Activated naive CD4-positive, alpha-beta T cell treated with anti-CD3 and anti-CD28 coated beads for 36 hours (primary cell): ENCODE measurements around the gene NEK10. TPM values are rescaled to one million over a fixed set of nuclear protein-coding genes. Genes with fewer than 3 reads are reported as not detected.

Experiments used
- CTCF ChIA-PET: fragments of 350-600 bp; sonication (Branson Sonifier 250); formaldehyde crosslinking; loops from one replicate; lab custom pipeline; 2021; ENCODE audit warnings: antibody characterized with exemption; lab: Charles Lee
- DNase-seq: peaks from one replicate; pipeline ENCODE4 v3.0.0-alpha.2; 2020
- H3K27ac Mint-ChIP-seq: one replicate; pipeline ENCODE4 v1.8.0; 2021; ENCODE audit warnings: mild to moderate bottlenecking, mixed read lengths
- H3K27me3 Mint-ChIP-seq: one replicate; pipeline ENCODE4 v1.8.0; 2021; ENCODE audit warnings: low read depth, mixed read lengths
- H3K36me3 Mint-ChIP-seq: one replicate; pipeline ENCODE4 v1.8.0; 2021; ENCODE audit warnings: low read depth, mixed read lengths
- H3K4me1 Mint-ChIP-seq: one replicate; pipeline ENCODE4 v1.8.0; 2021; ENCODE audit warnings: low read depth, mixed read lengths
- H3K4me3 Mint-ChIP-seq: one replicate; pipeline ENCODE4 v1.8.0; 2021; ENCODE audit warnings: mild to moderate bottlenecking, moderate library complexity, mixed read lengths
- H3K9me3 Mint-ChIP-seq: one replicate; pipeline ENCODE4 v1.8.0; 2021; ENCODE audit warnings: mixed read lengths
- intact Hi-C: fragments of 100-400 bp; cut with micrococcal nuclease; formaldehyde crosslinking; loops from one replicate; pipeline ENCODE4 v1.15.1; 2023
- total RNA-seq, 2 experiments: library from RNA; stranded (reverse); gene quantifications; one replicate each; pipeline ENCODE4 v1.2.3, GENCODE V29; 2021

The NEK10 gene
- total RNA-seq, 2 experiments from 2014 or later = 0.07 to 0.26 TPM

DNA sequence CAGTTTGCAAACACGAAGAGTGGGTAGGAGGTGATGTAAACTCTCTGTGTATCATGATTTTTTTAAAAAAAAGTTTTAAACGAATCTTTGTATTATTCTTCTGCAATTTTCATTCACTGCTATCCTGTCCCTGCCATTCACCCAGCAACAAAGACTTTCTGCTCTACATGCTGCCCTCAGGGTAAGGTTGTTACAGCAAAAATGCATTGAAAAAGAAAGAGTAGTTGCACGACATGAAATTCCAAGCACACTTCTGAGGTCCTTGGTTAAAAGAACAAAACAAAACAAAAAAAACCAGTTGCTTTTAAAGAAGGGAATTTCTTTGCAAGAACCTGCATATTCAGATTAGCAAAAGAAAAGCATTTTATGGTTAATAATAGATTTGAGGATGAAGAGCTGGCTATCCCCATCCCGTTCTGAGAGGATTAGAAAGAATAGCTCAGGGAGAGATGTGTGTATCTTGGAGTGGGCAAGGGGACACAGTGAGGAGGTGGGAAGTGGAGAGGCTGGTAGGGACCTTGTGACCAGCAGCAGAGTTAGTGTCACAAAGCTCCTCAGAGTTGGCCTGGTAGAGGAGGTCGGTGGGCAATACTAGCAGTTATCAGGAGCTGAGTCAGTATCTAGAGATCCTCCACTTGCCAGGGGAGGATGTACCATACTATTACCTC lies 290.8 kb downstream of the NEK10 start:
- no peak for DNase-seq
- no peaks in the 10 kb centered on the region for H3K4me1 Mint-ChIP-seq
- no peaks in the 10 kb centered on the region for H3K9me3 Mint-ChIP-seq
- H3K27ac Mint-ChIP-seq = no peak overlapping the region
- H3K36me3 Mint-ChIP-seq = no peaks in the 10 kb centered on the region
- peaks cover 5% of the 10 kb centered on the region for H3K27me3 Mint-ChIP-seq
- intact Hi-C loops = no loop called here
- no peak overlapping the region for H3K4me3 Mint-ChIP-seq
- CTCF ChIA-PET = no interaction called here

DNA sequence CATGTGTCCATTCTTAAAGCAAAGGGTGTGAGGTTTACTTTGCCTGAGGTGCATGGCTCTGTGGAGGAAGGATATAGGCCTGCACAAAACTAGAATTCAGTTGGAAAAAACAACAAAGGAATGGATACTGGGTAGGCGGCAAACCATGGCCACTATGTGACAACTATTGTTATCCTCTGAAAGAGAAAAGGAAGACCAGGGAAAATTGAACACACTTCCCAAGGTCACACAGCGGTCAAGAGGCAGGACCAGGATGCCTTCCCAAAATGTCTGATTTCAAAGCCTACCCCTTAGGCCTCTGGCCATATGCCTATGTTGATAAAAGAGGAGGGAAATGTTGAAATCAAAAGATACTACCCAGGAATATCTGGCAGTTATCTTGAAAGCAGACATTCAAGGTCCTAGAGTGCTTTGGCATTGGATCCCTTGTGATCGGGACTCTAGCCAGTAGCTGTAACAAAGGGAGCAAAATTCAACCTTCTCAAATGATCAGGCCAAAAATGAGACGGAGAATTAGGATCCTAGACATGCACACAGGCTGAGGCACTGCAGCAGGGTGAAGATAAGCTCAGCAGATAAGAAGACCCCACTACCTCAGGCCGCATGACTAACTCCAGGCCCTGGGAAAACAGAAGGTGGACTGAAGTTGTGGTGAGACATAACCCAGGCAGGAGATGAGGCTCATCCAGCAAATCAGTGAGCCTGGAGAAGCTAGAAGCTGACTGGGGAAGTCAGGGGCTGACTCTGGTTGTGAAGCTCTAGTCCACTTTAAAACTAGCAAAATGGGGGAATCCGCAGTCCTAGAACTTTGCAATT lies 292.2 kb downstream of the NEK10 start:
- no peaks in the 10 kb centered on the region for H3K4me1 Mint-ChIP-seq
- H3K36me3 Mint-ChIP-seq = no peaks in the 10 kb centered on the region
- CTCF ChIA-PET = interaction anchor here (0.5 kb wide), 1 partner anchor 604 kb away, joined by 3 read pairs; no protein-coding TSS in a partner anchor
- H3K4me3 Mint-ChIP-seq = no peak overlapping the region
- DNase-seq = no peak
- intact Hi-C loops = no loop called here
- H3K9me3 Mint-ChIP-seq = no peaks in the 10 kb centered on the region
- peaks cover 7% of the 10 kb centered on the region for H3K27me3 Mint-ChIP-seq
- H3K27ac Mint-ChIP-seq = no peak overlapping the region

DNA sequence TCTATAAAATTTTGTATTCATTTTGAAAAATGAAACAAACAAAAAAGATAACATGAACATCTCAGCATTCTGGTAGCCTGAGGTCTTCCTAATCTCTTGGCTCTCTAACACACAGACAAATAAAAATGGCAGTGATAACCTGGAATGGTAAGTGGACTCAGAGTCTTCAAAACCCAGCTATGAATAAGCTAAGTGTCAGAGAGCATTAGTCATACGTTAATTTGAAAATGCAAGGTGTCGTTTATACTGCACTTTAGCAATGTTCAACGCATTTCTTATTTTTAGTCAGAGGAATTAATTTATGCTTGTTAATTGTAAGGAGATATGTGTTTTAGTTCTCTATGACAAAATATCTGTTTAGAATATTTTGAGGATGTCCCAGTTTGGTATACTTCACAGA lies 294.3 kb downstream of the NEK10 start:
- no peak overlapping the region for H3K4me3 Mint-ChIP-seq
- H3K36me3 Mint-ChIP-seq = no peaks in the 10 kb centered on the region
- CTCF ChIA-PET = no interaction called here
- H3K9me3 Mint-ChIP-seq = no peaks in the 10 kb centered on the region
- H3K27me3 Mint-ChIP-seq = peaks cover 7% of the 10 kb centered on the region
- DNase-seq = no peak
- no peaks in the 10 kb centered on the region for H3K4me1 Mint-ChIP-seq
- intact Hi-C loops = no loop called here
- H3K27ac Mint-ChIP-seq = no peak overlapping the region

DNA sequence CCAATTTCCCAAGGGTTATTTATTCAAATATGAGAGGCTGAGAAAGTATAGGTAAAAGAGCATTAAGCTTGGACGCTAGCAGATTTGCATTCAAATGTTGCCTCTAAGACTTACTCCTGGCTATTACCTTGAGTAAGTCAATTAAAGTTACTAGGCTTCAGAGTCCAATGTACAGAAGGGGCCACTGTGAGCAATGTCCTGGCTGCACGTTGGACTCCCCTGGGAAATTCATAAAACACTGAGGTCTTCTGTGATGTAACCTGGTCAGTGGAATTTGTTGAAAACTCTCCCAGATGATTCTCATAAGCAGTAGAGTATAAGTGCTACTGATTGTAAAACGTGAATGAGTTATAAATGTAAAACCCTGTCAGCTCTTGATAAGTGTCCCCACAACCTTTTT lies 295.3 kb downstream of the NEK10 start:
- no peak overlapping the region for H3K4me3 Mint-ChIP-seq
- intact Hi-C loops = no loop called here
- CTCF ChIA-PET = no interaction called here
- no peak overlapping the region for H3K27ac Mint-ChIP-seq
- no peaks in the 10 kb centered on the region for H3K4me1 Mint-ChIP-seq
- H3K9me3 Mint-ChIP-seq = no peaks in the 10 kb centered on the region
- H3K27me3 Mint-ChIP-seq = peaks cover 7% of the 10 kb centered on the region
- DNase-seq = no peak
- H3K36me3 Mint-ChIP-seq = no peaks in the 10 kb centered on the region

DNA sequence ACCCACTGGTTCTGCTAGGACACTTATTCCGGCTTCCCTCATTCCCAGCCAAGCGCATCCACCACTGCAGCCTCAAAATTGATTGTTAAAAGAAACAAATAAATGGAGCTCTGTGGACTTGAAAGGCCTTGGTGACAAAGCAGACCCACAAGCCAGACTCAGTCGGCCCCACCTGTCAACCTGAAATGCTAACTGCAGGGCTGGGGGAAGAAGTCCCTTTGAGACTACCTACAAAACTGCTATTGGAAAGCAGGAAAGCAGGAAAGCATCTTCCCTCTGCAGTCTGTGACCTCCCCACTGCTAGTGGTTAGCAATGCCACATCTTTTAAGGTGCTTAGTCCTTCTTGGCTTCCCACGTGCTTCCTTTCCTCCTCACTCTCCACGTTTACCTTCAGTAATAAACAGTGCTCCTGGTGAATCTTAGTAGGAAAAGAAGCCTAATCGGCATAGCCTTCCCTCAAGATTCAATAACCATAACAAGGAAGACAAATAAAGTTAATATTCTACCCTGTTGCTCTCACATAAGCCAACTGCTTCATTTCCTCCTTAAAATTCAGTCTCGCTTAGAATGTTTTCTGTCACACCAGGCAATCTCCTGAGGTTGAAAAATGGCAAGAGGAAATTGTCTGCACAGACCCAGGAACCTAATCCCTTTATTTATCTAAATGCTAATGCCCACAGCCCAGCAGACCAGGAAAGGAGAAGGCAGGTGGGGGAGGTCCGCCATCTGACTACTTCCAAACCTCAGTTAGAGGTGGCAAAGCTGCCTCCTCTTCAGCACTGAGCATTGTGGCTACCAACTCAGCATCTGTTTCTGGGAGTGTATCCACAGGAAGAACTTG lies 296.2 kb downstream of the NEK10 start:
- H3K27me3 Mint-ChIP-seq = peaks cover 7% of the 10 kb centered on the region
- no peaks in the 10 kb centered on the region for H3K4me1 Mint-ChIP-seq
- no peak overlapping the region for H3K27ac Mint-ChIP-seq
- H3K4me3 Mint-ChIP-seq = no peak overlapping the region
- no peaks in the 10 kb centered on the region for H3K36me3 Mint-ChIP-seq
- no peak for DNase-seq
- intact Hi-C loops = no loop called here
- no peaks in the 10 kb centered on the region for H3K9me3 Mint-ChIP-seq
- CTCF ChIA-PET = no interaction called here

DNA sequence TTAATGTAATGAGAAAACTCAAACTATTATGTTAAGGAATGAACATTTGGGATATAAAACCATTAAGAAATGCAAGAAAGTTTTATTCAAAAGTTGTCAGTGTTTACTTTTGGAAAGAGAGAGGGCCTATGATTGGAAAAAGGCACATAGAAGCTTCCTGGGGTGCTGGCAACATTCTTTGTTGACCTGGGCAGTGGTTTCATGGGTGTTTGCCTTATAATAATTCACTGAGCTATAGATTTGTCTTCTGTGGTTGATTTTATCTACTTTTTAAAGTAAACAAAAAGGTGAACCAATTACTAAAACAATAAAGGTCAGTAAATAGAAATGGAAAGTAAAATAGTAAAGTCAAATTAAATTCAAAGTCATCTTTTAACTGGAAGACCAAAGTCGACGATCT lies 308.8 kb downstream of the NEK10 start:
- intact Hi-C loops = loop anchor here (10.0 kb wide), 1 partner anchor 1214 kb away; no protein-coding TSS in a partner anchor
- Mint-ChIP-seq H3K4me3 (no peak overlapping the region), H3K9me3 (no peaks in the 10 kb centered on the region), H3K27ac (no peak overlapping the region), H3K27me3 (peaks cover 6% of the 10 kb centered on the region), H3K36me3 (no peaks in the 10 kb centered on the region), H3K4me1 (no peaks in the 10 kb centered on the region)
- no peak for DNase-seq
- CTCF ChIA-PET = no interaction called here

Other genes with a start within 250 kb of the NEK10 start
- 10 to 100 TPM; 37.0 to 39.0 TPM for gene SLC4A7, start 115.0 kb upstream of the NEK10 start, total RNA-seq